ENCODE results near the gene TEX29.

Gene TEX29

GRCh38 chr13:111286749-111287148 is 33.7 kb upstream of the TEX29 start:
- no peak for DNase-seq (ENCODE audit: extremely low read depth, insufficient read length)
- no peaks in the 10 kb centered on the region for H3K27me3 ChIP-seq (replicated peaks; ENCODE audit: control insufficient read depth, insufficient read depth, low read length)
- no peak for TF ChIP-seq CTCF (IDR thresholded peaks at IDR 0.05; ENCODE audit: insufficient read depth, low read length, poor library complexity, severe bottlenecking)
- H3K4me3 ChIP-seq (replicated peaks; ENCODE audit: low read depth, low read length): no peak overlapping the region
- peaks cover 45% of the 10 kb centered on the region for H3K36me3 ChIP-seq (ENCODE audit: control insufficient read depth, insufficient read depth, low read length)

- no peaks in the 10 kb centered on the region for H3K27me3 ChIP-seq (replicated peaks; ENCODE audit: control insufficient read depth, insufficient read depth, low read length)
- peaks cover 48% of the 10 kb centered on the region for H3K36me3 ChIP-seq (ENCODE audit: control insufficient read depth, insufficient read depth, low read length)
- TF ChIP-seq CTCF (IDR thresholded peaks at IDR 0.05; ENCODE audit: insufficient read depth, low read length, poor library complexity, severe bottlenecking): no peak
Observed at GRCh38 chr13:111287201-111287600, 33.2 kb upstream of the TEX29 start.

GRCh38 chr13:111288276-111288675 is 32.2 kb upstream of the TEX29 start:
- no peak overlapping the region for H3K4me3 ChIP-seq (replicated peaks; ENCODE audit: low read depth, low read length)
- H3K27me3 ChIP-seq (replicated peaks; ENCODE audit: control insufficient read depth, insufficient read depth, low read length): no peaks in the 10 kb centered on the region
- no peak for TF ChIP-seq CTCF (IDR thresholded peaks at IDR 0.05; ENCODE audit: insufficient read depth, low read length, poor library complexity, severe bottlenecking)
- peaks cover 50% of the 10 kb centered on the region for H3K36me3 ChIP-seq (ENCODE audit: control insufficient read depth, insufficient read depth, low read length)
- no peak for DNase-seq (ENCODE audit: extremely low read depth, insufficient read length)

More at GRCh38 chr13:111287201-111287600, 33.2 kb upstream of the TEX29 start:
- no peak overlapping the region for H3K4me3 ChIP-seq (replicated peaks; ENCODE audit: low read depth, low read length)
- DNase-seq (ENCODE audit: extremely low read depth, insufficient read length): no peak

- H3K27me3 ChIP-seq (replicated peaks; ENCODE audit: control insufficient read depth, insufficient read depth, low read length): no peaks in the 10 kb centered on the region
- H3K36me3 ChIP-seq (ENCODE audit: control insufficient read depth, insufficient read depth, low read length): peaks cover 48% of the 10 kb centered on the region
- DNase-seq (ENCODE audit: extremely low read depth, insufficient read length): no peak
- no peak overlapping the region for H3K4me3 ChIP-seq (replicated peaks; ENCODE audit: low read depth, low read length)
- TF ChIP-seq CTCF (IDR thresholded peaks at IDR 0.05; ENCODE audit: insufficient read depth, low read length, poor library complexity, severe bottlenecking): no peak
Observed at GRCh38 chr13:111289251-111289650, 31.2 kb upstream of the TEX29 start.

GRCh38 chr13:111291908-111292307 is 28.5 kb upstream of the TEX29 start:
- H3K36me3 ChIP-seq (ENCODE audit: control insufficient read depth, insufficient read depth, low read length): peaks cover 38% of the 10 kb centered on the region
- no peak for TF ChIP-seq CTCF (IDR thresholded peaks at IDR 0.05; ENCODE audit: insufficient read depth, low read length, poor library complexity, severe bottlenecking)
- DNase-seq (ENCODE audit: extremely low read depth, insufficient read length): no peak

More at GRCh38 chr13:111291908-111292307, 28.5 kb upstream of the TEX29 start:
- Histone ChIP-seq H3K27me3 (replicated peaks; ENCODE audit: control insufficient read depth, insufficient read depth, low read length) (no peaks in the 10 kb centered on the region), H3K4me3 (replicated peaks; ENCODE audit: low read depth, low read length) (no peak overlapping the region)

Data from GM06990 (cell line).